ENCODE data around the gene PLEKHG7. TPM values are rescaled to one million over a fixed set of nuclear protein-coding genes. Genes with fewer than 3 reads are reported as not detected.

Gene PLEKHG7
- total and polyA plus RNA-seq, 2 experiments from 2014 or later: not detected

DNA sequence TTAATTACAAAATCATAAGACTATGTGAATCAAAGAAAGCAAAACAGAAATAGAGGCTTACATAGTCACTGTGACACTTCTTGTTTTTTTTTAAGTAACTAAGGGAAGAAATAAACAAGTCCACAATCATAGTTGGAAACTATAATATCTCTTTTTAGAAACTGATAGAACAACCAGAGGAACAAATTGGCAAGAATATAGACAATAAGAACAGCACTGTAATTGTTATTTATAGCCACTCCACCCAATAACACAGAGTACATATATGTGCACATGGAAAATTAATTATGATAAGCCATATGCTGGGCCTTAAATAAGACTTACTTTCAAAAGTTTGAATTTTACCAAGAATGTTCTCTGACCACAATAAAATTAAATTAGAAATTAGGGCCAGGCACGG lies 101.1 kb downstream of the PLEKHG7 start:
- H3K27me3 ChIP-seq (ENCODE audit: insufficient read depth): no peaks in the 10 kb centered on the region
- Mint-ChIP-seq H3K27ac (no peak overlapping the region), H3K9me3 (no peaks in the 10 kb centered on the region), H3K4me3 (no peak overlapping the region), H3K36me3 (ENCODE audit: low read depth) (peaks cover 10% of the 10 kb centered on the region), H3K4me1 (no peaks in the 10 kb centered on the region), H3K27me3 (ENCODE audit: insufficient read depth, low read depth, poor library complexity) (no peaks in the 10 kb centered on the region)
- H3K27ac ChIP-seq (ENCODE audit: low read depth): no peak overlapping the region
- no peak for DNase-seq (ENCODE audit: low spot score)
- ATAC-seq: no peak
- H3K4me3 ChIP-seq: no peak overlapping the region
- H2AFZ ChIP-seq: no peak overlapping the region
- H3K36me3 ChIP-seq (ENCODE audit: insufficient read depth): no peaks in the 10 kb centered on the region
- no peaks in the 10 kb centered on the region; the same call in 1 of the 2 replicates for H3K9me2 ChIP-seq (ENCODE audit: insufficient read depth)
- no peak overlapping the region for H3K4me2 ChIP-seq
- no peaks in the 10 kb centered on the region for H4K20me1 ChIP-seq (replicated peaks; ENCODE audit: insufficient read depth)
- H3K79me2 ChIP-seq (replicated peaks; ENCODE audit: insufficient read depth): no peaks in the 10 kb centered on the region
- TF ChIP-seq, protein P1, sequence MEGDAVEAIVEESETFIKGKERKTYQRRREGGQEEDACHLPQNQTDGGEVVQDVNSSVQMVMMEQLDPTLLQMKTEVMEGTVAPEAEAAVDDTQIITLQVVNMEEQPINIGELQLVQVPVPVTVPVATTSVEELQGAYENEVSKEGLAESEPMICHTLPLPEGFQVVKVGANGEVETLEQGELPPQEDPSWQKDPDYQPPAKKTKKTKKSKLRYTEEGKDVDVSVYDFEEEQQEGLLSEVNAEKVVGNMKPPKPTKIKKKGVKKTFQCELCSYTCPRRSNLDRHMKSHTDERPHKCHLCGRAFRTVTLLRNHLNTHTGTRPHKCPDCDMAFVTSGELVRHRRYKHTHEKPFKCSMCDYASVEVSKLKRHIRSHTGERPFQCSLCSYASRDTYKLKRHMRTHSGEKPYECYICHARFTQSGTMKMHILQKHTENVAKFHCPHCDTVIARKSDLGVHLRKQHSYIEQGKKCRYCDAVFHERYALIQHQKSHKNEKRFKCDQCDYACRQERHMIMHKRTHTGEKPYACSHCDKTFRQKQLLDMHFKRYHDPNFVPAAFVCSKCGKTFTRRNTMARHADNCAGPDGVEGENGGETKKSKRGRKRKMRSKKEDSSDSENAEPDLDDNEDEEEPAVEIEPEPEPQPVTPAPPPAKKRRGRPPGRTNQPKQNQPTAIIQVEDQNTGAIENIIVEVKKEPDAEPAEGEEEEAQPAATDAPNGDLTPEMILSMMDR (conservative IDR thresholded peaks at IDR 0.05; ENCODE audit: low read depth in 2 of 2): no peak
- TF ChIP-seq, protein P2, sequence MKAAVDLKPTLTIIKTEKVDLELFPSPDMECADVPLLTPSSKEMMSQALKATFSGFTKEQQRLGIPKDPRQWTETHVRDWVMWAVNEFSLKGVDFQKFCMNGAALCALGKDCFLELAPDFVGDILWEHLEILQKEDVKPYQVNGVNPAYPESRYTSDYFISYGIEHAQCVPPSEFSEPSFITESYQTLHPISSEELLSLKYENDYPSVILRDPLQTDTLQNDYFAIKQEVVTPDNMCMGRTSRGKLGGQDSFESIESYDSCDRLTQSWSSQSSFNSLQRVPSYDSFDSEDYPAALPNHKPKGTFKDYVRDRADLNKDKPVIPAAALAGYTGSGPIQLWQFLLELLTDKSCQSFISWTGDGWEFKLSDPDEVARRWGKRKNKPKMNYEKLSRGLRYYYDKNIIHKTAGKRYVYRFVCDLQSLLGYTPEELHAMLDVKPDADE (IDR thresholded peaks at IDR 0.05): no peak
- TF ChIP-seq ZNF331 (CRISPR knock-in tag; IDR thresholded peaks at IDR 0.05; ENCODE audit: low read depth) (no peak), ZNF114 (CRISPR knock-in tag; IDR thresholded peaks at IDR 0.05) (no peak), JUNB (IDR thresholded peaks at IDR 0.05; ENCODE audit: unreplicated experiment) (no peak)
- TF ChIP-seq, protein P3, sequence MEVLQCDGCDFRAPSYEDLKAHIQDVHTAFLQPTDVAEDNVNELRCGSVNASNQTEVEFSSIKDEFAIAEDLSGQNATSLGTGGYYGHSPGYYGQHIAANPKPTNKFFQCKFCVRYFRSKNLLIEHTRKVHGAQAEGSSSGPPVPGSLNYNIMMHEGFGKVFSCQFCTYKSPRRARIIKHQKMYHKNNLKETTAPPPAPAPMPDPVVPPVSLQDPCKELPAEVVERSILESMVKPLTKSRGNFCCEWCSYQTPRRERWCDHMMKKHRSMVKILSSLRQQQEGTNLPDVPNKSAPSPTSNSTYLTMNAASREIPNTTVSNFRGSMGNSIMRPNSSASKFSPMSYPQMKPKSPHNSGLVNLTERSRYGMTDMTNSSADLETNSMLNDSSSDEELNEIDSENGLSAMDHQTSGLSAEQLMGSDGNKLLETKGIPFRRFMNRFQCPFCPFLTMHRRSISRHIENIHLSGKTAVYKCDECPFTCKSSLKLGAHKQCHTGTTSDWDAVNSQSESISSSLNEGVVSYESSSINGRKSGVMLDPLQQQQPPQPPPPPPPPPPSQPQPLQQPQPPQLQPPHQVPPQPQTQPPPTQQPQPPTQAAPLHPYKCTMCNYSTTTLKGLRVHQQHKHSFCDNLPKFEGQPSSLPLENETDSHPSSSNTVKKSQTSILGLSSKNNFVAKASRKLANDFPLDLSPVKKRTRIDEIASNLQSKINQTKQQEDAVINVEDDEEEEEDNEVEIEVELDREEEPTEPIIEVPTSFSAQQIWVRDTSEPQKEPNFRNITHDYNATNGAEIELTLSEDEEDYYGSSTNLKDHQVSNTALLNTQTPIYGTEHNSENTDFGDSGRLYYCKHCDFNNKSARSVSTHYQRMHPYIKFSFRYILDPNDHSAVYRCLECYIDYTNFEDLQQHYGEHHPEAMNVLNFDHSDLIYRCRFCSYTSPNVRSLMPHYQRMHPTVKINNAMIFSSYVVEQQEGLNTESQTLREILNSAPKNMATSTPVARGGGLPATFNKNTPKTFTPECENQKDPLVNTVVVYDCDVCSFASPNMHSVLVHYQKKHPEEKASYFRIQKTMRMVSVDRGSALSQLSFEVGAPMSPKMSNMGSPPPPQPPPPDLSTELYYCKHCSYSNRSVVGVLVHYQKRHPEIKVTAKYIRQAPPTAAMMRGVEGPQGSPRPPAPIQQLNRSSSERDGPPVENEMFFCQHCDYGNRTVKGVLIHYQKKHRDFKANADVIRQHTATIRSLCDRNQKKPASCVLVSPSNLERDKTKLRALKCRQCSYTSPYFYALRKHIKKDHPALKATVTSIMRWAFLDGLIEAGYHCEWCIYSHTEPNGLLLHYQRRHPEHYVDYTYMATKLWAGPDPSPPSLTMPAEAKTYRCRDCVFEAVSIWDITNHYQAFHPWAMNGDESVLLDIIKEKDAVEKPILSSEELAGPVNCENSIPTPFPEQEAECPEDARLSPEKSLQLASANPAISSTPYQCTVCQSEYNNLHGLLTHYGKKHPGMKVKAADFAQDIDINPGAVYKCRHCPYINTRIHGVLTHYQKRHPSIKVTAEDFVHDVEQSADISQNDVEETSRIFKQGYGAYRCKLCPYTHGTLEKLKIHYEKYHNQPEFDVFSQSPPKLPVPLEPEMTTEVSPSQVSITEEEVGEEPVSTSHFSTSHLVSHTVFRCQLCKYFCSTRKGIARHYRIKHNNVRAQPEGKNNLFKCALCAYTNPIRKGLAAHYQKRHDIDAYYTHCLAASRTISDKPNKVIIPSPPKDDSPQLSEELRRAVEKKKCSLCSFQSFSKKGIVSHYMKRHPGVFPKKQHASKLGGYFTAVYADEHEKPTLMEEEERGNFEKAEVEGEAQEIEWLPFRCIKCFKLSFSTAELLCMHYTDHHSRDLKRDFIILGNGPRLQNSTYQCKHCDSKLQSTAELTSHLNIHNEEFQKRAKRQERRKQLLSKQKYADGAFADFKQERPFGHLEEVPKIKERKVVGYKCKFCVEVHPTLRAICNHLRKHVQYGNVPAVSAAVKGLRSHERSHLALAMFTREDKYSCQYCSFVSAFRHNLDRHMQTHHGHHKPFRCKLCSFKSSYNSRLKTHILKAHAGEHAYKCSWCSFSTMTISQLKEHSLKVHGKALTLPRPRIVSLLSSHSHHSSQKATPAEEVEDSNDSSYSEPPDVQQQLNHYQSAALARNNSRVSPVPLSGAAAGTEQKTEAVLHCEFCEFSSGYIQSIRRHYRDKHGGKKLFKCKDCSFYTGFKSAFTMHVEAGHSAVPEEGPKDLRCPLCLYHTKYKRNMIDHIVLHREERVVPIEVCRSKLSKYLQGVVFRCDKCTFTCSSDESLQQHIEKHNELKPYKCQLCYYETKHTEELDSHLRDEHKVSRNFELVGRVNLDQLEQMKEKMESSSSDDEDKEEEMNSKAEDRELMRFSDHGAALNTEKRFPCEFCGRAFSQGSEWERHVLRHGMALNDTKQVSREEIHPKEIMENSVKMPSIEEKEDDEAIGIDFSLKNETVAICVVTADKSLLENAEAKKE (CRISPR knock-in tag; IDR thresholded peaks at IDR 0.05): no peak
- no peaks in the 10 kb centered on the region for H3F3A ChIP-seq (replicated peaks; ENCODE audit: low read depth)
- no peaks in the 10 kb centered on the region for H3K4me1 ChIP-seq (ENCODE audit: insufficient read depth)
